WI38 (cell line): ENCODE results near the gene TTC21A.
"Not testable (repeated sequence)": the region's sequence is repeated elsewhere in the genome, so short reads cannot be mapped to it uniquely, and the experiment has no call there.

Experiments
- H3K4me3 ChIP-seq: 2 replicates; pipeline ENCODE4 v1.5.1; 2011; ENCODE audit warnings: low read depth, mild to moderate bottlenecking, control low read depth, low read length
- TF ChIP-seq, protein P1 (sequence below): IDR thresholded peaks from 2 replicates; pipeline ENCODE4 v1.5.1; 2012; ENCODE audit warnings: low read depth, mild to moderate bottlenecking, control low read depth, low read length

TTC21A gene, protein sequence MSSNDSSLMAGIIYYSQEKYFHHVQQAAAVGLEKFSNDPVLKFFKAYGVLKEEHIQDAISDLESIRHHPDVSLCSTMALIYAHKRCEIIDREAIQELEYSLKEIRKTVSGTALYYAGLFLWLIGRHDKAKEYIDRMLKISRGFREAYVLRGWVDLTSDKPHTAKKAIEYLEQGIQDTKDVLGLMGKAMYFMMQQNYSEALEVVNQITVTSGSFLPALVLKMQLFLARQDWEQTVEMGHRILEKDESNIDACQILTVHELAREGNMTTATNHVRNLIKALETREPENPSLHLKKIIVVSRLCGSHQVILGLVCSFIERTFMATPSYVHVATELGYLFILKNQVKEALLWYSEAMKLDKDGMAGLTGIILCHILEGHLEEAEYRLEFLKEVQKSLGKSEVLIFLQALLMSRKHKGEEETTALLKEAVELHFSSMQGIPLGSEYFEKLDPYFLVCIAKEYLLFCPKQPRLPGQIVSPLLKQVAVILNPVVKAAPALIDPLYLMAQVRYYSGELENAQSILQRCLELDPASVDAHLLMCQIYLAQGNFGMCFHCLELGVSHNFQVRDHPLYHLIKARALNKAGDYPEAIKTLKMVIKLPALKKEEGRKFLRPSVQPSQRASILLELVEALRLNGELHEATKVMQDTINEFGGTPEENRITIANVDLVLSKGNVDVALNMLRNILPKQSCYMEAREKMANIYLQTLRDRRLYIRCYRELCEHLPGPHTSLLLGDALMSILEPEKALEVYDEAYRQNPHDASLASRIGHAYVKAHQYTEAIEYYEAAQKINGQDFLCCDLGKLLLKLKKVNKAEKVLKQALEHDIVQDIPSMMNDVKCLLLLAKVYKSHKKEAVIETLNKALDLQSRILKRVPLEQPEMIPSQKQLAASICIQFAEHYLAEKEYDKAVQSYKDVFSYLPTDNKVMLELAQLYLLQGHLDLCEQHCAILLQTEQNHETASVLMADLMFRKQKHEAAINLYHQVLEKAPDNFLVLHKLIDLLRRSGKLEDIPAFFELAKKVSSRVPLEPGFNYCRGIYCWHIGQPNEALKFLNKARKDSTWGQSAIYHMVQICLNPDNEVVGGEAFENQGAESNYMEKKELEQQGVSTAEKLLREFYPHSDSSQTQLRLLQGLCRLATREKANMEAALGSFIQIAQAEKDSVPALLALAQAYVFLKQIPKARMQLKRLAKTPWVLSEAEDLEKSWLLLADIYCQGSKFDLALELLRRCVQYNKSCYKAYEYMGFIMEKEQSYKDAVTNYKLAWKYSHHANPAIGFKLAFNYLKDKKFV (N-terminal part only)

DNA sequence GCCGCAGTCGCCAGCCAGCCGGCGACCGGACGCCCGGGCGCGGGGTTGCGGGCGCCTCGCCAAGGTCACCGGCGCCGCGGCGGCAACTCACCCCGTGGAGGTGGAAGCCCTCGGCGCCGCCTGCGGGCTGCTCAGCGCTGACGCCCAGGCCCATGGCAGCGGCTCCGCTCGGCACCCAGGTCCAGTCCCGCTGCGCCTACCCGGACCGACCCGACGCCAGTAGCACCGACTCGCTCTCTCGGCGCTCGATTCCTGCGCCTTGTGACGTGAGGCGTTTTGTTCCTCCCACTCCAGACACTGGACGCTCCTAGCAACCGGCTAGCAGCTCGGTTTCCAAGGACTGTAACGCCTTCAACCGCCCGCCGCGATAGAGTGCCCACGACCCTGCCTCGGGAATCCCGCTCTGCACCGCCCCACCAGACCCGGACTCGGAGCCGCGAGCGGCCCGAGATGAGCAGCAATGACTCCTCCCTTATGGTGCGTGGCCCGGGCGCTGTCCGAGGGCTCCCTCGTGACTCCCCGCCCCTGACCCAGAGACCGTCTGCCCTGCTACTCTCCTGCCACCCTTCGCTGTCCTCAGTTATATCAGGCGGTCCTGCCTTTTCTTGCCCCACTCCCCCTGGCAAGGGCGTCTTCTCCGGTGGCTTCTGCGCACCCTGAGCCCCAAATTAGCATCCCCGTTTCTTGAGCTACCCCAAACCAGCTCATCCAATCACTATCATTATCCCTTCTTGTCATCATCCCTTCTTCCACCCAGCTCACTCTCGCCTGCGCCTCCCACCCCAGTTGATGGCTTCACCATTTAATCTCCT, at the start of gene TTC21A, which contains the start of gene GORASP1:
Gene TTC21A (plus strand): TSS at position 293 of the 812 bp plus-strand sequence. CDS start 158 bp downstream, at position 451.
Gene GORASP1 (minus strand): TSS at position 240 of the 812 bp plus-strand sequence. CDS start 86 bp downstream, at position 154.
- H3K4me3 ChIP-seq: peak within 1 kb of the TSS; percentile 95
- TF ChIP-seq, protein P1, sequence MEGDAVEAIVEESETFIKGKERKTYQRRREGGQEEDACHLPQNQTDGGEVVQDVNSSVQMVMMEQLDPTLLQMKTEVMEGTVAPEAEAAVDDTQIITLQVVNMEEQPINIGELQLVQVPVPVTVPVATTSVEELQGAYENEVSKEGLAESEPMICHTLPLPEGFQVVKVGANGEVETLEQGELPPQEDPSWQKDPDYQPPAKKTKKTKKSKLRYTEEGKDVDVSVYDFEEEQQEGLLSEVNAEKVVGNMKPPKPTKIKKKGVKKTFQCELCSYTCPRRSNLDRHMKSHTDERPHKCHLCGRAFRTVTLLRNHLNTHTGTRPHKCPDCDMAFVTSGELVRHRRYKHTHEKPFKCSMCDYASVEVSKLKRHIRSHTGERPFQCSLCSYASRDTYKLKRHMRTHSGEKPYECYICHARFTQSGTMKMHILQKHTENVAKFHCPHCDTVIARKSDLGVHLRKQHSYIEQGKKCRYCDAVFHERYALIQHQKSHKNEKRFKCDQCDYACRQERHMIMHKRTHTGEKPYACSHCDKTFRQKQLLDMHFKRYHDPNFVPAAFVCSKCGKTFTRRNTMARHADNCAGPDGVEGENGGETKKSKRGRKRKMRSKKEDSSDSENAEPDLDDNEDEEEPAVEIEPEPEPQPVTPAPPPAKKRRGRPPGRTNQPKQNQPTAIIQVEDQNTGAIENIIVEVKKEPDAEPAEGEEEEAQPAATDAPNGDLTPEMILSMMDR: no peak

DNA sequence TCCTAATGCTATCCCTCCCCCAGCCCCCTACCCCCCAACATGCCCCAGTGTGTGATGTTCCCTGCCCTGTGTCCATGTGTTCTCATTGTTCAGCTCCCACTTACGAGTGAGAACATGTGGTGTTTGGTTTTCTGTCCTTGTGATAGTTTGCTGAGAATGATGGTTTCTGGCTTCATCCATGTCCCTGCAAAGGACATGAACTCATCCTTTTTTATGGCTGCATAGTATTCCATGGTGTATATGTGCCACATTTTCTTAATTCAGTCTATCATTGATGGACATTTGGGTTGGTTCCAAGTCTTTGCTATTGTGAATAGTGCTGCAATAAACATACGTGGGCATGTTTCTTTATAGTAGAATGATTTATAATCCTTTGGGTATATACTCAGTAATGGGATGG, 46.3 kb upstream of the TTC21A start:
- H3K4me3 ChIP-seq: not testable (repeated sequence)

DNA sequence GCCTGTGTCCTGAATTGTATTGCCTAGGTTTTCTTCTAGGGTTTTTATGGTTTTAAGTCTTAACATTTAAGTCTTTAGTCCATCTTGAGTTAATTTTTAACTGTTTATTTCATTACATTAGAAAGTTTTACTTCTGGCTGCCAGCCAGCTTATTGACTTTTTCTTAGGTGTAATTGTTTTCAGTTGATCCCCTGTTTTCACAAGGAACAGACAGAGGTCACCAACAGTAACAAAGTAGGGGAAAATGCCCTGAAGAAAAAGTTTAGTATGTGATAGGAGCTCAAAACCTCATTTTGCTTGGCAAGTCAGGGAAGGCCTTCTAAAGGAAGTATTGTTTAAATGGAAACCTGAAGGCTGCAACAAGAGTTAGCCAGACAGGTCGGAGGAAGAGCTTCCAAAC, 45.3 kb upstream of the TTC21A start:
- TF ChIP-seq, protein P1: no peak
- no peak overlapping the region for H3K4me3 ChIP-seq

DNA sequence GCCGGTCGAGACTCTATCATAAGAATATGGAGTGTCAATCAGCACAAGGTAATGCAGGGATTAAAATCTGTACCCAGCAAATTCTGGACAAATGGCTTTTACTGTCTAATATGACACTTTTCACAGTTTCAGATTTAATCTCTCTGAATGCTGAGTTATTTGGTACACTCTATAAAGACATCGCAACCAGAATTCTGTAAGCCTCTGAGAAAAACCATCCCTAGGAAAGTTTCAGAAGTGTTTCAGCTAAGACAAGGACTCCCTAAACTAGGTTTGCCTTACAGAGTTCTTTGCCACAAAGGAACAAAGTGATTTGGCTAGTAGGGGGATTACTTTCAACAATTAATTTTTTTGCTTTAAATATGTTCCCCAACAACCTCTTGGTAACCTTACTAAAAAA, 44.3 kb upstream of the TTC21A start:
- H3K4me3 ChIP-seq: no peak overlapping the region
- TF ChIP-seq, protein P1: no peak

DNA sequence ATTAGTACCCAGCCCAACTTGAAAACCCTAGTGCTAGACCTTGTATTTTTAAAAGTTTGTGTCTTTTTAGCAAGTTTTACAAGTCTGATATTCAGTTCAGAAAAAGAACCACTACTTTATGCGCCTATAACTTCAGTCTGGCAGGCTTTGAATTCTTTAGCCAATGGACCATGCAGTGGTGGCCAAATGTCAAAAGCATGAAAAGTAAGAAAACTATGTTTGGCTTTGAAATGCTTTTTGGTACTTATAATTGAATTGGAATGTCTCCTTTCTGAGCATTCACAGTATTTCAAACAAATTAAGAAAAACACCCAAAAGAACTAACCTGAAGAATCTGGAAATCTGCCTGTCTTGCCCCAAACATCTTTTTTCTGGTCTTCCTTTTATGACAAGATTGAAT, 42.8 kb upstream of the TTC21A start:
- no peak overlapping the region for H3K4me3 ChIP-seq
- TF ChIP-seq, protein P1: no peak

DNA sequence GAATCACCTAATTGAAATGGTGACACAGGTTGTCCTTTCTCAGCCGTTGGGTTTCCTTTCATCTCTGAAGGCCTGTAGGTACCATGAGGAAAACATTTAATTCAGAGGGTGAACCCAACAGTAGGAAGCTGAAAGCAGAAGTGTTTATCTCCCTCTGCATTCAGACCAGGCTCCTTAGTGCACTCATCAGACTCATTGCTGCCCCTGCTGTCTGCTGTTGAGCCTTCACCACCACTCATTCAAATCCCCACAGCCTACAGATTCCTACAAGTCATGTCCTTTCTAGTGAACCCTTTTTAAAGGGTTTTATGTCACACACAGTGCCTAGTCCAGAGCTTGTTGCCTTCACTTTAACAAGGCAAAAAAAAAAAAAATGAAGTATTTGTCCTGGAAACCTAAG, 42.3 kb upstream of the TTC21A start:
- TF ChIP-seq, protein P1: peak; percentile 47
- no peak overlapping the region for H3K4me3 ChIP-seq

DNA sequence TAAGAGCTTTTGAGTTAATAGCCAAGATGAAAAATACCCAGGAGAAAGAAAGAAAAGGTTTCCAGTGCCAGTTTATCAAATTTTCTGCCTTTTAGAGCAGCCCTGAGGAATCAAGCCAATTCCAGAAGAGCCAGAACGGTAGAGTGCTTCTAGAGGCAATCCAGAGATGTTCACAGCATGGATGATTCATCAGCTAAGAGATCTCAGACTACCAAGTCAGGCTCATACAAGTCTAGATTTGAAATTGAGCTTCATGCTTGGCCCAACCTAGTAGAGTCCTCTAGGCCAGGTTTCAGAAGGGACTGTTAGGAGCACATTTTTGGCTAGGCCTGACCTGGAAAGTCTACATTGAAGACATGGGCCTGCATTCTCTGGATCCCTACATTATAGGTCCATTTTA, 40.2 kb upstream of the TTC21A start:
- H3K4me3 ChIP-seq: no peak overlapping the region
- TF ChIP-seq, protein P1: no peak
